Left ventricle myocardium inferior (tissue), 1 donor: ENCODE measurements around the gene TLCD3A. TPM values are rescaled to one million over a fixed set of nuclear protein-coding genes. Genes with fewer than 3 reads are reported as not detected.
"Not testable (repeated sequence)": the region's sequence is repeated elsewhere in the genome, so short reads cannot be mapped to it uniquely, and the experiment has no call there.

Source experiments
- DNase-seq: peaks from one replicate; pipeline ENCODE4 v3.0.0-alpha.2; 2020
- H3K27ac ChIP-seq: fragments of 200-600 bp; replicated peaks from 2 replicates; pipeline ENCODE4 v1.8.0; 2021
- H3K27me3 ChIP-seq: fragments of 200-600 bp; 2 replicates; pipeline ENCODE4 v1.8.0; 2021; ENCODE audit warnings: low read depth
- H3K36me3 ChIP-seq: fragments of 200-600 bp; 2 replicates; pipeline ENCODE4 v1.8.0; 2021
- H3K4me1 ChIP-seq: fragments of 200-600 bp; 2 replicates; pipeline ENCODE4 v1.8.0; 2021
- H3K4me3 ChIP-seq: fragments of 200-600 bp; 2 replicates; pipeline ENCODE4 v1.8.0; 2021; ENCODE audit warnings: mild to moderate bottlenecking, moderate library complexity
- H3K9me3 ChIP-seq: fragments of 200-600 bp; replicated peaks from 2 replicates; pipeline ENCODE4 v1.8.0; 2021
- intact Hi-C: fragments of 100-400 bp; cut with micrococcal nuclease; formaldehyde crosslinking; loops from one replicate; pipeline ENCODE4 v1.11.0; 2022
- total RNA-seq: library from RNA; stranded (reverse); fragmentation: NEBNext Ultra II Directional; extraction: Animal tissue kit (Norgen Biotek cat#: 25700); gene quantifications from one replicate; pipeline ENCODE4 v1.2.1, GENCODE V29; 2021
- TF ChIP-seq, protein P1 (sequence below): fragments of 200-600 bp; IDR thresholded peaks from 2 replicates; pipeline ENCODE4 v1.8.0; 2021; ENCODE audit warnings: antibody characterized with exemption, mild to moderate bottlenecking, borderline replicate concordance
- donor health status: DM: no; HTN: yes; CAD: no; lungs with severe emphysema.

TLCD3A gene
- total RNA-seq, 1 donor from 2014 or later, result 1.5 TPM

DNA sequence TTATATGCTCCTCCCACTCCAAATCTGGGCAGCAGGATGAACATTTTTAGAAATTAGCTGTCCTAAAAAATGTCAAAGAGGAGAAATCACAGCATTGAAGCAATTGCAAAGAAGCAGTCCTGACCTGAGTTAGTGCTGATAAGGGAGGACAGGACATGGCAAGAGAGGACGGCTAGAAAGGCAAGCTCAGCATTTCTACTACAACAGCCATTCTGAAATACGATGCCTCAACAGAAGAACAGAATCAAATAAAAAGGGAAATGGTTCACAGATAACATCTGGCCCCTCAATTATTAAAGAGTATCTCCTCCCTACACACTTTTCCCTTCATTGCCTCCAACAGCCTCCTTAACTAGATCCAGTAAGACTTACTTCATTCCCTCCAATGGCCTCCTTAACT lies 36.0 kb upstream of the TLCD3A start:
- no peak for DNase-seq
- H3K27me3 ChIP-seq, result no peaks in the 10 kb centered on the region
- H3K27ac ChIP-seq, result no peak overlapping the region
- intact Hi-C loops, result no loop called here
- peaks cover 71% of the 10 kb centered on the region for H3K36me3 ChIP-seq
- H3K9me3 ChIP-seq, result no peaks in the 10 kb centered on the region
- TF ChIP-seq, protein P1, sequence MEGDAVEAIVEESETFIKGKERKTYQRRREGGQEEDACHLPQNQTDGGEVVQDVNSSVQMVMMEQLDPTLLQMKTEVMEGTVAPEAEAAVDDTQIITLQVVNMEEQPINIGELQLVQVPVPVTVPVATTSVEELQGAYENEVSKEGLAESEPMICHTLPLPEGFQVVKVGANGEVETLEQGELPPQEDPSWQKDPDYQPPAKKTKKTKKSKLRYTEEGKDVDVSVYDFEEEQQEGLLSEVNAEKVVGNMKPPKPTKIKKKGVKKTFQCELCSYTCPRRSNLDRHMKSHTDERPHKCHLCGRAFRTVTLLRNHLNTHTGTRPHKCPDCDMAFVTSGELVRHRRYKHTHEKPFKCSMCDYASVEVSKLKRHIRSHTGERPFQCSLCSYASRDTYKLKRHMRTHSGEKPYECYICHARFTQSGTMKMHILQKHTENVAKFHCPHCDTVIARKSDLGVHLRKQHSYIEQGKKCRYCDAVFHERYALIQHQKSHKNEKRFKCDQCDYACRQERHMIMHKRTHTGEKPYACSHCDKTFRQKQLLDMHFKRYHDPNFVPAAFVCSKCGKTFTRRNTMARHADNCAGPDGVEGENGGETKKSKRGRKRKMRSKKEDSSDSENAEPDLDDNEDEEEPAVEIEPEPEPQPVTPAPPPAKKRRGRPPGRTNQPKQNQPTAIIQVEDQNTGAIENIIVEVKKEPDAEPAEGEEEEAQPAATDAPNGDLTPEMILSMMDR, result no peak
- no peak overlapping the region for H3K4me3 ChIP-seq
- peaks cover 13% of the 10 kb centered on the region for H3K4me1 ChIP-seq

DNA sequence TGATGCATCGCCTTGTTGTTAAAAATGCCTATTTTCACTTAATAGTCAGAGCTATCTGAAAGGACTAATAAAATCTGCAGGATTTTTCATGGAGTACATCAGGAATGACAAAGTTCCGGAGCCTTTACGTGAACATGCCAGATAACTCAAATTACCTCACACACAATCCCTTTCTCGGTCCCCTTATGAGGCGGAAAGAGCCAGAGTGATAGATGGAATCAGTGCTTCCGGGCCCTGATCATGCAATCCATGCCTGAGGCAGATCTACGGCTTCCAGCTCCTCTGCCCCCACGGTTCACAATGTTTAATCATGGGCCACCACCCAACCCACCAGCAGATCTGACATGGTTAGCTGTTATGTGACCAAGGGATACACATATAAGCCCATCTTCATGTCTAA lies 34.7 kb upstream of the TLCD3A start:
- Histone ChIP-seq H3K27me3 (no peaks in the 10 kb centered on the region), H3K36me3 (peaks cover 63% of the 10 kb centered on the region), H3K9me3 (no peaks in the 10 kb centered on the region), H3K4me3 (no peak overlapping the region), H3K4me1 (peaks cover 13% of the 10 kb centered on the region), H3K27ac (no peak overlapping the region)
- intact Hi-C loops, result no loop called here
- no peak for DNase-seq
- TF ChIP-seq, protein P1, result no peak

DNA sequence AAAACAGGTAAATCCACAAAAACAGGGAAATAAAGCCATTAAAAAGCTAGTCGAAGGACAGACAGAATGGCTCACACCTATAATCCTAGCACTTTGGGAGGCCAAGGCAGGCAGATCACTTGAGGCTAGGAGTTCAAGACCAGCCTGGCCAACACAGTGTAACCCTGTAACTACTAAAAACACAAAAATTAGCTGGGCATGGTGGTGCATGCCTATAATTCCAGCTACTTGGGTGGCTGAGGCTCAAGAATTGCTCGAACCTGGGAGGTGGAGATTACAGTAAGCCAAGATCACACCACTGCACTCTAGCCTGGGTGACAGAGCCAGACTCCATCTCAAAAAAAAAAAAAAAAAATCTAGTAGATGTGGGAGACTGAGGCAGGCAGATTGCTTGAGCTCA lies 34.3 kb upstream of the TLCD3A start:
- peaks cover 13% of the 10 kb centered on the region for H3K4me1 ChIP-seq
- H3K36me3 ChIP-seq, result peaks cover 61% of the 10 kb centered on the region
- DNase-seq, H3K9me3 ChIP-seq, H3K27me3 ChIP-seq, H3K4me3 ChIP-seq, intact Hi-C loops, H3K27ac ChIP-seq: not testable (repeated sequence)

DNA sequence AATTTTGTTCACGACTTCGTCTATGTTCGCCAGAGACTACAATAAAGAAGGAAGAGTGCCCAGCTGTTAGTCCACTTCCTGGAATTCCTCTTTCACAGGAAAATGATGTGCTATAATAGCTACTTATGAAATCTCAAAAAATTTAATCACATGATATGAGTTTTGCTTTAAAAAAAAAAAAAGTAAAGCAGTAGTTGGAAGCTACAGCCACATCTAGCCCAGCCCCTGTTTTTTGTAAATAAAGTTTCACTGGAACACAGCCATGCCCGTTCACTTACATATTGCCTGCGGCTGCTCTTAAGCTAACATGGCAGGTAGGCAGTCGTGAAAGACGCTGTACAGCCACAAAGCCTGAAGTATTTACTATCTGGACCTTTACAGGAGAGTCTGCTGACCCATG lies 33.1 kb upstream of the TLCD3A start:
- Histone ChIP-seq H3K9me3 (no peaks in the 10 kb centered on the region), H3K4me3 (no peak overlapping the region), H3K36me3 (peaks cover 49% of the 10 kb centered on the region), H3K27me3 (no peaks in the 10 kb centered on the region), H3K4me1 (peaks cover 21% of the 10 kb centered on the region), H3K27ac (no peak overlapping the region)
- DNase-seq, result no peak
- TF ChIP-seq, protein P1, result no peak
- intact Hi-C loops, result no loop called here

DNA sequence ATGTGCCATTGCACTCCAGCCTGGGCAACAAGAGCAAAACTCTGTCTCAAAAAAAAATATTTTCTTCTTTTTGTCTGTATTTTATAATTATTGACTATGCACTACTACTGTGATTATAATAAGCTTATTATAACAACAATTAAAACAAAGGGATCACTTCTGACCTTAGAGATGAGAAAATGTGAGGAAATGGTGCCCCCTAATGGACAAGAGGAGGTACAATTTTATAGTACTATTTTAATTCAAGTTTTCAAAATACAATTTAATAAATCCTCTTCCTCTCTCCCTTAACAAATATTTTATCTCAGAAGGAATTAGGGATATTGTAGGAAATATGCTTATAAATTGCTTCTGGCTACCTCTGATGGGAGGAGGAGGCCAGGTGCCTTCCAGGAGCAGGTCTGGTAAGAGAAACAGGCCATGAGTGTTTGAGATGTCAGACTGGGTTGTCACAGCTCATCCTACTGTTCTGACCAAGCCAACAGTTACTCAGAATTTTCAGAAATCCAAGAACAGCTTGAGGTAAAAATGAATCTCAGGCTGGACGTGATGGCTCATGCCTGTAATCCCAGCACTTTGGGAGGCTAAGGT lies 31.8 kb upstream of the TLCD3A start:
- H3K27me3 ChIP-seq, result no peaks in the 10 kb centered on the region
- TF ChIP-seq, protein P1, result peak; percentile 74
- H3K36me3 ChIP-seq, result peaks cover 39% of the 10 kb centered on the region
- no peak overlapping the region for H3K27ac ChIP-seq
- H3K4me1 ChIP-seq, result peaks cover 34% of the 10 kb centered on the region
- intact Hi-C loops, result loop anchor here (5.0 kb wide), 2 partner anchors 288 to 558 kb away; a partner anchor contains a TSS
- H3K9me3 ChIP-seq, result no peaks in the 10 kb centered on the region
- no peak for DNase-seq
- H3K4me3 ChIP-seq, result no peak overlapping the region

DNA sequence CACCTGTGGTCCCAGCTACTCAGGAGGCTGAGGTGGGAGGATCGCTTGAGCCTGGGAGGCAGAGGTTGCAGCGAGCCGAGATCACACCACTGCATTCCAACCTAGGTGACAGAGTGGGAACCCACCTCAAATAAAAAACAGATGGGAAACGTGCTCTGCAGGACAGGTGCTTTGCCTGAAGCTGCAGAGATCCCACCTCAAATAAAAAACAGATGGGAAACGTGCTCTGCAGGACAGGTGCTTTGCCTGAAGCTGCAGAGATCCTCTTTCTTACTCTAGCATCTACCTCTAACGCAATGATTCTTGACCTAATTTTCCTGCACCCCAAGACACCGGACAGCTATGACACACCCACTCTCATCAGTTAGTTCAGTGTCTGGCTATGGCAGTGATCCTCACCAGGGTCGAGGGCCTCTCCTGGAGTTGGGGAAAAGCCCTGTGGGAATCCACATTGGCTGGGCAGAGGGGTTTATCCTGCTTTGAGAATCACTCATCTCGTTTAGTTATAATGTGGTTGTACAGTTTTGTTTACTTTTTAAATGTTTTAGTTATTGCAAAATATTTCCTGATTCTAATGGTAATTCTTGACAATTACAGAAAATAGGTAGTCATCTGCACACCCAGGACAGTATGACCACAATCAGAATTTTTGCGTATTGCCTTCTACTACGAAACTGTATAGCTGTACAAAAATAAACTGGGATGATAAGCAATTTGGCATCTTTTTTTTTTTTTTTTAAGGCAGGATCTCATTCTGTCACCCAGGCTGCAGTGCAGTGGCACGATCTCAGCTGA lies 29.1 kb upstream of the TLCD3A start:
- intact Hi-C loops, result loop anchor here (5.0 kb wide), 2 partner anchors 291 to 561 kb away; a partner anchor contains a TSS
- Histone ChIP-seq H3K27me3 (no peaks in the 10 kb centered on the region), H3K36me3 (peaks cover 28% of the 10 kb centered on the region), H3K9me3 (no peaks in the 10 kb centered on the region), H3K27ac (no peak overlapping the region), H3K4me3 (no peak overlapping the region), H3K4me1 (peaks cover 43% of the 10 kb centered on the region)
- TF ChIP-seq, protein P1, result no peak
- no peak for DNase-seq
